ENCODE measurements around the gene SLC10A3.

Gene SLC10A3

DNA sequence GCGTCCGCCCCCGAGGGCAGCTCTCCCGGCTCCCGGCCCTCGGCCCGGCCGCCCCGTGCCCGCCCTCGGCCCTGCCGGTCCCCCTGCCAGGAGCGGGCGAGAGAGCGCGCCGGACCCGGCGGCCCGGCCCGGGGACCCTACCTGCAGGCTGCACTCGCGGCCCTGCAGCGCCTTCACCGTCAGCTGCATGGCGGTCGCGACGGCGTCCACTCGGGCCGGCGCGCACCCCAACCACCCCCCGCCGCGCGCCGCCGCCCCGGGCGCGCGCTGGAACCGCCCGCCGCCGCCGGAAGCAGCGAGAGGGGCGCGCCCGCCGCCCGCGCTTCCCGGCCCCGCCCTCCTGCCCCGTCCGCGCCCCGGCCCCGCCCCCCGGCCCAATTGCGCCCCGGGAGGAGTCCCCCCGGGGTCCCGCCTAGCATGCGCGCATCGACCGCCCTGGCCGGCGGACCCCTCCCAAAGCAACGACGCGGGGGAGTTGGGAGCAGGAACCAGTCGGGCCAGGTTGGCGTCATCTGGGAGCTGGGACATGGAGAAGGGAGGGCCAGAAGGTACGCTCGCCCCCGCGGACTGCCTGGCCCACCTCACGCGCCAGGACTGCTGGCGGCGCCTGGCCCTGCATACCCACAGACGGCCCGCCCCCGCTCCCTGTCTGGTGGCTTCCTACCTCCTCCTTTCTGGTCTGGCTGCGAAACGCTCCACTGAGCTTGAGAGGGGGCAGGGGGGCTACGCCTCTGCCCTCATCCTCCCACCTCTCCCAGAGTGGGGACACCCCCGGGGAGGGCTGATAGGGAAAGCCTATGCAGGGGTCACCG lies 3.8 kb downstream of the SLC10A3 start, which contains the start of gene UBL4A:
Gene UBL4A (minus strand): TSS at position 220 of the 812 bp plus-strand sequence. CDS start 31 bp downstream, at position 189.
- peak; percentile 35 for DNase-seq
- in situ Hi-C loops (cut with HindIII; ENCODE audit: low pct_ligation_motif_present, low pct_unique_long_range_greater_than_20kb, low sequenced_read_pairs), result no loop called here

DNA sequence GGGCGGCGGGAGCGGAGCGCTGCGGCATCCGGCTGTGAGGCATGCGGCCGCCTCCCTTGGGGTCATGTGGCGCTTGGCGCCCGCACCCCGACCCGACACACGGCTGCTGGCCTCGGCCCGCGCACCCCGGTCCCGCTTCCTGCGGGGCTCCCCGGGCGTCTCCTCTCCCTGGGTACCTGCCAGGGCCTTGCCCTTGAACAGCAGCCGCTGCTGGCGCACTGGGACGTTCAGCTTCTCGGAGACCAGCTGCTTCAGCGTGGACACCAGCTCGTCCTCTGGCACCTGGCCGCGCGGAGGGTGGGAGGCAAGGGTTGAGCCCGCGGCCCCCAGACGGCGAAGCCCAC lies 4.4 kb downstream of the SLC10A3 start:
- peak; percentile 1 for DNase-seq
- in situ Hi-C loops (cut with HindIII; ENCODE audit: low pct_ligation_motif_present, low pct_unique_long_range_greater_than_20kb, low sequenced_read_pairs), result no loop called here

DNA sequence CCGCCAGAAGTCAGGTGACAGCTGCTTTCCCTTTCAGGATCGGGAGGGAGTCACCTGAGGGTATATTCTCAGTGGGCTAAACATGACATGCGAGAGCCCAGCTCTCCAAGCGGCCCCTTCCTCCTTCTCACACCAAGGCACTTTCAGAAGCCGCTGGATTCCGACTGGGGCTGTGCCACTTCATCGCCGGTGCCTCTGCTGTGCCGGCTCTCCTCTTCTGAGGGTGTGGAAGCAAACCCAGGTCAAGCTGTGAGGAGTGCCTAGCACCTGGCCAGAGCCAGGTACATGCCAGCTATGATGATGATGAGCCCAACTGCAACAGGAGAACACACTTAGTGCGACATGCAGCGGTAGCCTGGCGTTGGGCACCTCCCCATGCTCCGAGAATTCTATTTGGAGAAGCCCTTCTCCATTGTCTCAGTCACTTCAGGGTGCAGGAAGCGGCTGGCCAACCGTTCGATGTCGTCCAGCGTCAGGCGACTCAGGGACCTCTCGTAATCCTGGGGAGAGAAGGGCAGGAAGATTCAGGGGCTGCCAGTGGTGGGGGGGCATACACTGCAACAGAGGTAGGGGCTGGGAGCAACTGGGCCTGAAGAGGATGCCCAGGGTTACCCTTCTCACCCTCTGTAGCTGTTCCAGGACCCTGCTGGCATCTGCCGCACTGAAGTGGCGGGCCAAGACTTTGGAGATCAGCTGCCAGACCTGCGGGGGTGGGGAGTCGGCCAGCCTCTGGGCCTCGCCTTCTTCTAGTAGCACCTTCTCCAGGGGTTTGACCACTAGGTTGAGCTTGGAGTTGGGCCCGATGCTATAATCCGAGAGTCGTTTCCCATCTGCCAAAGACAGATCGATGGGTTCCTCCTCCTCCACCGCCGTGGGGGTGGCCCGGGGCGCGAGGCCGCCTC lies 5.0 kb downstream of the SLC10A3 start:
- in situ Hi-C loops (cut with HindIII; ENCODE audit: low pct_ligation_motif_present, low pct_unique_long_range_greater_than_20kb, low sequenced_read_pairs), result no loop called here
- DNase-seq, result no peak

DNA sequence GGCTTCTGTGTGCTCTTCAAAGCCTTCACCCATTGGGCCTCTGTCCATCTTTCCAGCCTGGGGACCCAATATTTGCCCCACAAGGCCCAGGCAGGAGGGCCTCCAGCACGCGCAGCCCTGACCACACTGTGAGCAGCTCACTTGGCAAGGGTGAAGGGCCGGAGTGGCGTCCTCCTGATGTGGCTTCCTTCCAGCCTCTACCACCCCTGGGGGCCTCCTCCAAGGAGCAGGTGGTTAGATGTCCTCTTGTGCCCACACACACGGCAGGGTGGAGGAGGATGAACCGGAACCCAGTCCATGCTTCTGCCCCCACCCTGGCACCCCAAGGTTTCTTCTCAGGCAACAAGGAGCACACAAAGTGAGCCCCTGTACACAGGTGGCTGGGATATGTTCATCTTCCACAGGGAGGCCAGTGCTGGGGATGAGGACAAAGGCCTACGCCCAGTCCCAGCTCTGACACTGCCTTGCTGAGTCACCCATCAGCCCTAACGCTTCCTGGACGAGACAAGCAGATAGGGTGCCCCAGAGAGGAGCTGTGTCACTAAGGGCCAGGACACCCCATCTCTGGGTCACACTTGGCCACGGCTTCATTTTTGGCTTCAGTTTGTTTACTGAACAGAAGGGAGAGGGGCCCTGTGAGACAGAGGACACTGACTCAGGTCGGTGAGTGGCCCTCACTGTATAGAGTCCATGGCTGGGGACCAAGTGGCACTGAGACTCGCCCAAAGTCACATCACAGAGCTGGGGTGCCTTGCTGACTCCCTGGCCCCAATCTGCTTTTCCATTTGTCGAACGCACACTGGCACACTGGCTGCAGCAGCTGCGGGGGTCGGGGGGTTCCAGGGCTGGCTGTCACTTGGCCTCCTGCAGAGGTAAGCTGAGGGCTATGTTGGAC lies 5.9 kb downstream of the SLC10A3 start:
- in situ Hi-C loops (cut with HindIII; ENCODE audit: low pct_ligation_motif_present, low pct_unique_long_range_greater_than_20kb, low sequenced_read_pairs), result no loop called here
- DNase-seq, result no peak

DNA sequence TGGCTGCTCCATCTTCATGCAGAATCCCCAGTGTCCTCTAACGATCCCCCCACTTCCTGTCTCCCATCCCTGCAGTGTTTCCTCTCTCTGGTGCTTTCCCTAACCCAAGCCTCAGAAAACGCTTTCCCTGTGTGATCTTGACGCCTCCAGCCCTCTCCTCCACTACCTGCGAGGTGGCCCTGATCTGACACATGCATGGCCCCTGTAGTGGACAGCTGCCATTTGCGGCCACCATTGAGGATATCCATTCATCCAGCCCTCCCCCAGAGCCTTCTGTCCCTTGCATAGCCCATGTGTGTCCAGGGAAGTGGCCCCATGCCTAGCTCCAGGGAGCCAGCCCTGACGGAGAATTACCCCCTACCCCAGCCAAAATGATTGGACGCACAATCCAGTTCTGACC lies 7.1 kb downstream of the SLC10A3 start:
- no peak for DNase-seq
- in situ Hi-C loops (cut with HindIII; ENCODE audit: low pct_ligation_motif_present, low pct_unique_long_range_greater_than_20kb, low sequenced_read_pairs), result no loop called here

DNA sequence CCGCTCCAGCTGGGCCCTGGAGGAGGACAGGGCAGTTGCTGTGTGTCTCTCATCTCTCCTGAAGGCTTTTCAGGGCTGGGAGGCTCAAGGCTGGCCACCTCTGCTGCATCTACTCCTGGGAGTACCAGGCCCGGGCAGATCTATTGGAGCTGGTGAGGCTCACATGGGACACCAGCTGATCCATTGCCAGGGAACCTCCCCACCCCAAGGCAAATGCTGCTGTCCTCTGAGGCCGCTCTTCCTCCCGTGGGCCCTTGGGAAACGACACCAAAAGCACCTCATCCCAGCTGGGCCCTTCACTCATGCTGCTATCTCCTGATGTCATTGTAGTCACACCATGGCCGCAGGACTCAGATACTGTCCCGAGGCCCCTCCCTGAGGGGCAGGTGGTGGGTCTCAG lies 7.6 kb downstream of the SLC10A3 start:
- in situ Hi-C loops (cut with HindIII; ENCODE audit: low pct_ligation_motif_present, low pct_unique_long_range_greater_than_20kb, low sequenced_read_pairs), result no loop called here

DNA sequence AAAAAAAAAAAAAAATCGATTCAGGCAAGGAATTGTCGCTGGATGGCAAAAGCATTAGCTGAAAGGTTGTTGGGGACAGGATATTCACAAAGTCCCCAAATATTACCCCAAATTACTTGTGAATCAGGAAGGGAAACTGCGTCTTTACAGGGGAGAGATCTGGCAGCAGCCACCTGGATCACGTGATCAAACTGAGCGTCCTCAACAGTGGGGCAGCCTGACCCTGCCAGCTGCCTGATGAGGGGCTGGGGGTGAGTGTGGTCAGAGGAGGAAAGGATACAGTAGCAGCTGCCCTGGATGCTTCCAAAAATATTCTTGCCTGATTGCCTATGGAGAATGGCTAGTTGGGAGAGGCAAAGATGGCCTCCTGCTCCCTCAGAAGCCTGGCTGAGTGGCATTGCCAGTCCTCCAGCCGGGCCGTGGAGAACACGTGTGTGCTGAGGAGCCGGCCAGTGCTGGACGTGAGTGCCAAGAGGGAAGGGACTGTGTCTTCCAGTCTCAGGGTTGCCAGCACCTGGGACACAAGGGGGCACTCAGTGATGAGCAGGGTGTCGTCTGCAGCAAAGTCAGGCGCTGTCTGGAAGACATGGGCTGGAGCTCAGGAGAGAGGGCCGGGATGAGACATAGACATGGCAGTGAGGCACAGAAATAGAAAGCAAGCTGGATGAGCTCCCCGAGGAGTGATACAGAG lies 8.4 kb downstream of the SLC10A3 start:
- no peak for DNase-seq
- in situ Hi-C loops (cut with HindIII; ENCODE audit: low pct_ligation_motif_present, low pct_unique_long_range_greater_than_20kb, low sequenced_read_pairs), result no loop called here

More for the DNA sequence above, 7.6 kb downstream of the SLC10A3 start:
- no peak for DNase-seq

DNA sequence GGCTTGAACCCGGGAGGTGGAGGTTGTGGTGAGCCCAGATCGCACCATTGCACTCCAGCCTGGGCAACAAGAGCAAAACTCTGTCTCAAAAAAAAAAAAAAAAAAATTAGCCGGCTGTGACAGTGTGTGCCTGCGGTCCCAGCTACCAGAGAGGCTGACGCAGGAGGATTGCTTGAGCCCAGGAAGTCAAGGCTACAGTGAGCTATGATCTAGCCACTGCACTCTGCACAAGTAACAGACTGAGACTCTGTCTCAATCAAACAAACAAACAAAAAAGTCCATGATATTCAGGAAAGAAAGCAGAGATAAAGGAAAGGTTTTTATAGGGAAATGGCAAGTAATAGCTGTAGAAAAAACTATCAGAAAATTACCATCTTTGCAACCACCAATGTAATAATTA lies 9.2 kb downstream of the SLC10A3 start:
- no peak for DNase-seq
- in situ Hi-C loops (cut with HindIII; ENCODE audit: low pct_ligation_motif_present, low pct_unique_long_range_greater_than_20kb, low sequenced_read_pairs), result no loop called here

DNA sequence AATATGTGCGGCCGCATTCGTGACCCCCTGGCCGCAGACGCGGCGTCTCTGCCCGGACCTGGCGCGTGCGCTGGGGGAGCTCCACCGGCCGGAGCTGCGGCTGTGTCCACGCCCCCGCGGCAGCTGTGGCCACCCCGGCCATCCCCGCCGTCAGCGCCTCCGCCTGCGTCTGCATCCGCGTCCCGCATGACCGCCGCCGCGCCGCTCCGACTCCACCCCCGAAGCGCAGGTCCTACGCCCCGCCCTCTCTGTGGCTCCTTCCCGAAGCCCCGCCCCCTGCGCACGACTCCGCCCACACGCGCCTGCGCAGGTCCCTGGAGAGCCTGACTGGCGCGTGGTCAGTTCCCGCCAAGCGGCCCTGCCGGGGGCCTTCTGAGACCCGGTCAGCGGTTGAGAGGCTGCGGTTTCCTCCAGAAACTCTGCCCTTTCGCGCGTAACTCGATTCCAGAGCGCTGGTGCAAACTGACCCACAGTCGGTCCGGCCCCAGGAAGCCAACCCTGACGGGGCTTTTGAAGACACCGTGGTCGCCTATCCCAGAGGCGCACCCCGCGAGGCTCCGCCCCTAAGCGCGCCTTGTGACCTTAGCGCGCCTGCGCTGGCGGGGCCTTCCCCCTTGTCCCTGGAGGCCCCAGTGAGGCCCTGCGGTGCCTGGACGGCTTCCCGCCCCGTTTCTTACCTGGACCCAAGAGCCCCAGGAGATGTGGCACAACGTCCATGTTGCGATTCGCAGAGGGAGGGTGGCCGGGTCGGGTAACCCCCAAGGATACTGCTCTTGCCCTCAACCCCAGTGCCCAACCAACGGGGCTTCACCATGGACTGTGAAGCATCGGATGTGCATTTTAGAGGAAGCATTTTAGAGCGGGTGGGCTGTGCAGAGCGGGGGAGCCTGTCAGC lies 11.5 kb downstream of the SLC10A3 start, which contains the start of gene LAGE3:
Gene LAGE3 (minus strand): TSS at position 554 of the 895 bp plus-strand sequence. CDS start 366 bp downstream, at position 188.
- in situ Hi-C loops (cut with HindIII; ENCODE audit: low pct_ligation_motif_present, low pct_unique_long_range_greater_than_20kb, low sequenced_read_pairs), result no loop called here
- DNase-seq, result peak; percentile 77

DNA sequence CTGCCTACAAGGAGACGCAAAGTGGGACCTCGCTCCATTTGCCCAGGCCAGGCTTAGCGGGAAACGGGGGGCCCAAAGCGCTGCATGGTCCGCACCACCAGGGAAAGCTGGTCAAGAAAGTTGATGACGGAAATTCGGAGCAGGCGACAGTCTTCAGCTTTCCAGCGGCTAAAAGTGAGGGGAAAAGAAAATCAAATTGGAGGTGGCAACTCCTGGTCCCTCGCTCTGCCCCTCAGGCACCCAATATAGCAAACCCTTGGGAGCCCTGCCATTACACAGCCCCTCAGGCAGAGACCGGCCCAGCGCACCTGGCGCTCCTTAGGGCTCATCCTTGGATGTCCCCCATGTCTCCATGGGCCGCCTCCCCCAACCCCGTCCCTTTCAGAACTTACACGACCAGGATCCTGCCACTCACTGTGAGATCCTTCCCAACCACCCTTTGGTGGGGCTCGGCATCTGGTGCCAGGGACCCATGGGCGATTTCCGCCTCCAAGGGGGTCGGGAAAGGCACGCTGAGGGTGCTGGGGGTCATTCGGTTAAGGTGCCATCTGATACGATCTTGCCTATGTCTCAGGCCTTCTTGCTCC lies 12.4 kb downstream of the SLC10A3 start:
- in situ Hi-C loops (cut with HindIII; ENCODE audit: low pct_ligation_motif_present, low pct_unique_long_range_greater_than_20kb, low sequenced_read_pairs), result no loop called here
- DNase-seq, result no peak

DNA sequence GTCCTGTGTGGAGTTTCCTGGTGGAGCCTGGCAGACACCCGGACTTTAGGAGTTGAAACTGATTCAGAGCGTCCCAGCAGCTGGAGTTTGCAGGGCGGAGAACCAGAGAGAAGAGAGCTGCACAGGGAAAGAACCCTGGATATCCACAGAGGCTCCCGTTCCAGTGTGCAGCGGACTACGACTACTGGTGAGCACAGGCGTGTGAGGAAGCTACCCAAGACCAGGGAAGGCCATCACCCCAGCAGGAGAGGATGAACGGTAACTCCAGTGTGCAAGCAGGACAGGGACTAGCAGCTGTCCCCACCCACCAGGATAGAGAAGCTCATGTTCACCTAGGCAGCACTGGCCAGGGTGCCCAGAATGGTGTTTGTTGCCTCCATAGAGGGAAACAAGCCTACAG lies 13.6 kb downstream of the SLC10A3 start:
- DNase-seq, result no peak
- in situ Hi-C loops (cut with HindIII; ENCODE audit: low pct_ligation_motif_present, low pct_unique_long_range_greater_than_20kb, low sequenced_read_pairs), result no loop called here

DNA sequence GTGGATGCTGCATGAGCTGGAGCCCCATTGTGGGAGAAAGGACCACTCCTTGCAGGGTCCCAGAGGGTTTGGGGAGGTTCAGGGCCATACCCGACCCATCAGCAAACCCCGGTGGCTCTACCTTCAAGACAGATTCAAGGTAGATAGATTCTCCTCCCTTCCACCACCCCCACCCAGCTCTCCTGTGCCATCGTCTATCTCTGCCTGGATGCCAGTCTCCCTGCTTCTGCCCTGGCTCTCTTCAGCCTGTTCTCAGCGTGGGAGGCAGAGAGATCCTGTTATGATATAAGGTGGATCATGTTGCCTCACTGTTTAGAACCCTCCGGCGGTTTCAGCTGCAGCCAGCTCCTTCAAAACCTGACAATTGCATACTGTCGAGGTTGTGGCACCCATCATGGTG lies 16.7 kb downstream of the SLC10A3 start:
- in situ Hi-C loops (cut with HindIII; ENCODE audit: low pct_ligation_motif_present, low pct_unique_long_range_greater_than_20kb, low sequenced_read_pairs), result no loop called here
- DNase-seq, result no peak

DNA sequence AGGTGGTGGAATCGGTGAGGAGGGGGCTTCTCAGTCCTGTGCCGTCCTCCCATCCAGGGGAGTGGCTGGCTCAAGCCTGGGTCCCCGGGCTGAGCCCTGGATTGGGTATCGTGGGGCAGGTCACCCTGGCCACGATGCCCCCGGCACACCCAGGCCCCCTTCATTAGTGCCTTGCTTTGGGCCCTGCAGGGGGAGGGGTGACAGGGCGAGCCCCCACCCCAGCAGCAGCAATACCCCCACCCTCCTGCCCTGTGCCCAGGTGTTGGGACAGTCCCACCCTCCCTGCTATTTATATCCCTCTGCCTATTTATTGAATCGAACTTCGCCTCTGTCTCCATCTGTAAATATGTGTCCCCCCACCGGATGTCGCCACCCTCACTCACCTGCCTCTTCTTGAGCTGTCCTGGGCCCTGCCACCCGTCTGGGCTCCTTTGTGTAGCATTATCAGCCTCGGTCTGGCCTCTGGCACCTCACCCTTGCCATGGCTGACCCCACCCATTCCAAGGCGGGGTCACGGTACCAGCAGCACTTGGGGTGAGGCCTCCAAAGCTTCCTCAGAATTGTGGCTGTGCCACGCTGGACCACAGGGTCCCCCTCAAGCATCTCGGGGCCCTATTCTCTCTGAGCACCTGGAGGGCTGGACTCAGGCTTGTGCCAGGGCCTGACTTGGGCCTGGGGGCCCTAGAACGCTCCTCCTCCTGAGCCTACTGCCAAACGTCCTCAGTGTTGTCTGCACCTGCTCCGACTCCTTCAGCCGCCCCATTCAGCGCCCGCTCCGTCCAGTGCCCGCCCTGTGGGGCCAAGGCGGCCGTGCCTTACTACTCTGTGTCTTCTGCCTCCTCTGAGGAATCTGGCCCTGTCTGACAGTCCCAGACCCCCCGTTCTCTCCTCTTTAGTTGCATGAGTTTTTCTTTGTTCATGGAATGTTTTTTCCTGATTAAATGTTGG lies 17.5 kb downstream of the SLC10A3 start:
- in situ Hi-C loops (cut with HindIII; ENCODE audit: low pct_ligation_motif_present, low pct_unique_long_range_greater_than_20kb, low sequenced_read_pairs), result no loop called here
- no peak for DNase-seq

DNA sequence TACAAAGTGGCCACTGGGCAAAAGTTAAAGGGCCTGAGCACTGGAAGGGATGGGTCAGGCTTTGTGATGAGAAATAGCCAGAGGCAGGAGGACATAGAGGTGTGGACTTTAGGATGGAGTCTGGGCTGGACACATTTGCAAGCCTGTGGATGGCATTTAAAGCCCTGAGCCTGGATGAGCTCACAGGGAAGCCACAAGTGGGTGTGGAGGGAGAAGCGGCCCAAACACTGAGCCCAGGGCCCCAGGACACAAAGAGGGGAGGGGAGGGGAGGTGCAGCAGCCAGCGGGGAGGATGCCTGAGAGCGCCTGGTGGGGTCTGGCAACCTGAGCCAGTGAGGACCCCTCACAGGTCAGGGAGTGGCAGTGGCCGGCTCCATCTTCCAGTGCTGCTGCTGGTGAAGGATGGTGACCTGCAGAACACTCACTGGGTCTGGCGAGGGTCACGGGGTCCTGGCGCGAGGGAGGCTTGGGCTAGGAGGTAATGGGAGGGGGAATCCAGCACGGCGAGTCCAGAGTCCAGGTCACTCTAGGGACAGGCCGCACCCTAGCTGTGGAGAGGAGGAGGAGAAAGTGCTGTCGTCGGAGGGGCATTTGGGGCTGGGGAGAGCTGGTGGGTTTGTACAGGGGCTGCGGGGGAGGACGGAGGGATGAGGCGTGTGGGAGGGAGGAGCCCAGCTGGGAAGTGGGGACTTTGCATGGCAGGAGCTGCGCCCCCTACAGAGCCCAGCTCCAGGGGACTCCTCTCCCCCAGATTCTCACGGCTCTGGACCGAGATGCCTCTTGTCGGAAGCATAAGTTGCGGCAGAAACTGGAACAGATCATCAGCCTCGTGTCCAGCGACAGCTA lies 18.4 kb downstream of the SLC10A3 start:
- DNase-seq, result no peak
- in situ Hi-C loops (cut with HindIII; ENCODE audit: low pct_ligation_motif_present, low pct_unique_long_range_greater_than_20kb, low sequenced_read_pairs), result no loop called here

Measured in ACHN (cell line).